Colonic mucosa (tissue), 4 donors: ENCODE data around the gene IL11. TPM values are rescaled to one million over a fixed set of nuclear protein-coding genes. Genes with fewer than 3 reads are reported as not detected.
A peak's percentile ranks its signal among the peaks of the same experiment; 100 is the strongest.

Experiments used
- DNase-seq: peaks from one replicate; pipeline ENCODE4 v3.0.0-alpha.2; 2020
- H3K27ac ChIP-seq: fragments of 200-600 bp; one replicate; pipeline ENCODE4 v1.8.0; 2021
- H3K27me3 ChIP-seq: fragments of 200-600 bp; one replicate; pipeline ENCODE4 v1.8.0; 2021
- H3K36me3 ChIP-seq: fragments of 200-600 bp; one replicate; pipeline ENCODE4 v1.8.0; 2021
- H3K4me1 ChIP-seq: fragments of 200-600 bp; one replicate; pipeline ENCODE4 v1.8.0; 2021; ENCODE audit warnings: mild to moderate bottlenecking
- H3K4me3 ChIP-seq: fragments of 200-600 bp; one replicate; pipeline ENCODE4 v1.8.0; 2021
- H3K9ac ChIP-seq, 2 donors: one replicate each; pipeline ENCODE4 v1.7.0; 2013; ENCODE audit warnings: control low read depth in 2 of 2, low read depth in 2 of 2, low read length in 2 of 2
- H3K9me3 ChIP-seq: fragments of 200-600 bp; one replicate; pipeline ENCODE4 v1.8.0; 2021
- CTCF ChIP-seq: fragments of 200-600 bp; IDR thresholded peaks from one replicate; pipeline ENCODE4 v1.8.0; 2022; ENCODE audit warnings: antibody characterized with exemption, mild to moderate bottlenecking
- intact Hi-C: fragments of 100-400 bp; cut with DNase I; formaldehyde crosslinking; loops from one replicate; pipeline ENCODE4 v1.14.1; 2022
- total RNA-seq, 2 donors: library from RNA; stranded (reverse); fragmentation: NEBNext Ultra II Directional in 1 of 2; extraction: Animal tissue kit (Norgen Biotek cat#: 25700) in 1 of 2; gene quantifications; one replicate each; pipeline ENCODE4 v1.2.1, GENCODE V29; 2021
- donor health status: healthy.
- donor health status: DM: no; HTN: no; CAD: no.
- donor health status: DM: no; HTN: no; CAD: no.

IL11 gene
- total RNA-seq, 2 donors from 2014 or later, result 0.64 TPM; not detected in 1

- intact Hi-C loops, result no loop called here
- H3K4me3 ChIP-seq, result no peak overlapping the region
- no peak overlapping the region for H3K27ac ChIP-seq
- TF ChIP-seq CTCF, result no peak
- H3K27me3 ChIP-seq, result peaks cover 9% of the 10 kb centered on the region
- H3K4me1 ChIP-seq, result no peaks in the 10 kb centered on the region
- H3K36me3 ChIP-seq, result no peaks in the 10 kb centered on the region
- H3K9me3 ChIP-seq, result no peaks in the 10 kb centered on the region
- H3K9ac ChIP-seq, result no peak overlapping the region
- DNase-seq, result no peak
These were observed 21.8 kb downstream of the IL11 start for GRCh38 chr19:55348317-55349034.

- H3K4me3 ChIP-seq, result no peak overlapping the region
- intact Hi-C loops, result no loop called here
- no peak for DNase-seq
- TF ChIP-seq CTCF, result no peak
- no peaks in the 10 kb centered on the region for H3K36me3 ChIP-seq
- H3K9me3 ChIP-seq, result no peaks in the 10 kb centered on the region
- no peaks in the 10 kb centered on the region for H3K4me1 ChIP-seq
- H3K9ac ChIP-seq, result no peak overlapping the region
- H3K27me3 ChIP-seq, result peaks cover 7% of the 10 kb centered on the region
- no peak overlapping the region for H3K27ac ChIP-seq
These were observed 22.7 kb downstream of the IL11 start for GRCh38 chr19:55347442-55348009.

DNA sequence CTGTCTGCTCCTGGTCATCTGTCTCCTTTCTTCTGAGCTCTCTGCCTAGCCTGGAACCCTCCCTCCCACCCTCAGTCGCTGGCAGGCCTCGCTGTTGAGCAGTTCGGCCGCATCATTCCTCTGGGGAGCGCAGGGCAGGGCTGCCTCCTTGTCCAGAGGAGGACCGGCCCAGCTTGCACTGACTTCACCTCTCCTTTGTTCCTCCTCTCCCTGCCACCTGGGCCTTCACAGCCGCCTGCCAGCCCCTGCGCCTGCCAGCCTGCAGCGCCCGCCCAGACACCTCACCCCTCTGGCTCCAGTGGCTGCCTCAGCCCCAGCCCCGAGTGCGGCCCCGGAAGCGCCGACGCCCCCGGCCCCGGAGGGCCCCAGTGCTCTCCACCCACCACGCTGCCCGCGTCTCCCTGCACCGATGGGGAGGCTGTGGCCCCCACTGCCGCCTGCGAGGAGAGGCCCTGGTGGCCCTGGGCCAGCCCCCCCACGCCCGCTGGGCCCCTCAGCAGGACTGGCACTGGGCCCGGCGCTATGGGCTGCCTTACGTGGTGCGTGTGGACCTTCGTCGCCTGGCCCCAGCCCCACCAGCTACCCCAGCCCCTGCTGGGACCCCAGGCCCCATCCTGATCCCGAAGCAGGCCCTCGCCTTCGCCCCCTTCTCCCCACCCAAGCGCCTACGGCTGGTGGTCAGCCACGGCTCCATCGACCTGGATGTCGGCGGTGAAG is 23.4 kb downstream of the IL11 start:
- H3K9me3 ChIP-seq, result no peaks in the 10 kb centered on the region
- intact Hi-C loops, result no loop called here
- no peak for DNase-seq
- no peaks in the 10 kb centered on the region for H3K4me1 ChIP-seq
- no peak overlapping the region for H3K9ac ChIP-seq
- H3K27me3 ChIP-seq, result peaks cover 3% of the 10 kb centered on the region
- H3K4me3 ChIP-seq, result no peak overlapping the region
- peaks cover 4% of the 10 kb centered on the region for H3K36me3 ChIP-seq
- TF ChIP-seq CTCF, result no peak
- H3K27ac ChIP-seq, result no peak overlapping the region

DNA sequence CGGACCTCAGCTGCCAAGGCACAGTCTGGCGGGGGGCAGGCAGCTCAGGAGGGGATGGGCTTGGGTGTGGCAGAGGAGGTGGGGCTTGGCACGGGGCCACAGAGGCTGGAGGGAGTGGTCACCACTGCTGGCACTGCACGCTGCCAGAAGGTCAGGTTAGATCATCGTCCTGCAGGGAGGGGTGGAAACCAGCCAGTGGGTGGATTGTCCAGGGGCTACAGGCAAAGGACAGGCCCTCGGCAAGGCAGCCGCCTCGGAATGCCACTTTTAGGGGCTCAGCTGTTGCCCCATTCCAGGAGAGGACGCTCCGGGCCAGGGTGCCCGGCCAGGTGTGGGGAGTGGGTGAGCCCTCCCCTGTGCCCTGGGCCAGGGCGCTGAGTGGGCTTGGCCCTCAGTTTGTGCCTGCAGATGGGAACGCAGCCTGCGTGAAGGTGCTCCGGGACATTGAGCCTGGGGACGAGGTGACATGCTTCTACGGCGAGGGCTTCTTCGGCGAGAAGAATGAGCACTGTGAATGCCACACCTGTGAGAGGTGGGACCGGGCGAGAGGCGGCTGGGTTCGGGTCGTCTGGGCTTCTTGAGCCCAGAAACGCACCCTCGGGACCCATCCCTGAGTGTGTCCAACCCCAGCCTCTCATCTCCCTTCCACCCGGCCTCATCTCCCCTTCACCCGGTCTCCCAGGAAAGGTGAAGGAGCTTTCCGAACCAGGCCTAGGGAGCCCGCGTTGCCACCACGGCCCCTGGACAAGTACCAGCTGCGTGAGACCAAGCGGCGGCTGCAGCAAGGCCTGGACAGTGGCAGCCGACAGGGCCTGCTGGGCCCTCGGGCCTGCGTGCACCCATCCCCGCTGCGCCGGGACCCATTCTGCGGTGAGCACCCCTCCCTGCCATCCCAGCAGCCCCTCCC is 24.2 kb downstream of the IL11 start:
- Histone ChIP-seq H3K36me3 (peaks cover 5% of the 10 kb centered on the region), H3K4me1 (no peaks in the 10 kb centered on the region), H3K9me3 (no peaks in the 10 kb centered on the region), H3K27me3 (no peaks in the 10 kb centered on the region), H3K27ac (no peak overlapping the region), H3K9ac (no peak overlapping the region), H3K4me3 (no peak overlapping the region)
- peak; percentile 82 for DNase-seq
- no peak for TF ChIP-seq CTCF
- intact Hi-C loops, result no loop called here

GRCh38 chr19:55345101-55345817 is 25.0 kb downstream of the IL11 start:
- Histone ChIP-seq H3K27ac (no peak overlapping the region), H3K9ac (no peak overlapping the region), H3K27me3 (no peaks in the 10 kb centered on the region), H3K36me3 (peaks cover 5% of the 10 kb centered on the region), H3K9me3 (no peaks in the 10 kb centered on the region), H3K4me3 (no peak overlapping the region), H3K4me1 (no peaks in the 10 kb centered on the region)
- intact Hi-C loops, result no loop called here
- DNase-seq, result no peak
- TF ChIP-seq CTCF, result no peak
